CD4-positive, alpha-beta T cell treated with Interleukin-2 at 100 ng/mL for 4 hours (primary cell): ENCODE measurements around the gene NFASC.

ENCODE experiments used
- DNase-seq: peaks from one replicate; pipeline ENCODE4 v3.0.0-alpha.2; 2020; ENCODE audit warnings: low spot score

NFASC gene

GRCh38 chr1:204889681-204890383 is 19.2 kb downstream of the NFASC start:
- no peak for DNase-seq

- no peak for DNase-seq
These were observed 21.2 kb downstream of the NFASC start for GRCh38 chr1:204891860-204892259.

DNA sequence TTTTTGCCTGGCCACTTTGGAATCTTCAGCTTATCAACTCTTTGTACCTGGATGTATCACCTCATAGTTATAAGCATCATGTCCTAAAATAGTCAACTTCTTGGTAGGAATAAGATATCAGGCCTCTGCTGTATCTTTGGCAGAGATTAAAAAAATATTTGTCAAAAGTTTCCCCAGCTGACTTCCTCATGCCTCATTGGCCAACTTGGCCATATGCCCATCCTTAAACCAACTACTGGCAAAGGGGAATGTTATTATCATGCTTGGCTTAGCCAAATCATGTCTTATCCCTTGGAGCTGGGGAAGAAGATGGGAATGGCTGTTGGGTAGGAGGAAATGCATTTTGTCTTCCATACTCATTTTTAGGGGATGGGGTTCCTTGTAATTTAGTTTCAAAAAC is 23.4 kb downstream of the NFASC start:
- no peak for DNase-seq

GRCh38 chr1:204894606-204895005 is 23.9 kb downstream of the NFASC start:
- no peak for DNase-seq

DNA sequence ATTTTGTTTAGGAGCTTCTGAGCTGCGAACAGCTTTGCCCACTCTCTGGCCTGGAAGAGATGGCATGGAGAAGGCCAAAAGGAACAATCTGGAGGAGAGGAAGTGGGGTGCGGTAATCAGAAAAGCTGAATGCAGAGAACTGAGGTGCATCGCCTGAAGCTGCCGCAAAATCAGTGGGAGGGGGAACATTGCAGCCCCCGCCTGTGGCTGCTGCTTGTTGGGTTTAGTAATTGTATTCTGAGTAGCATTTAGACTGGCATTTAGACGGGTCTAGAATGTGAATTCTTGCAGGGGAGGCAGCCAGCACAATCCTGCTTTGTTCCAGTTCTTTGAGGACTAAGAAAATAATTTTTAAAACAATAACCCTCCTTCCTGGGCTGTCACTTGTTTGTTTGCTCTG is 25.4 kb downstream of the NFASC start:
- no peak for DNase-seq

GRCh38 chr1:204896787-204897469 is 26.3 kb downstream of the NFASC start:
- no peak for DNase-seq

DNA sequence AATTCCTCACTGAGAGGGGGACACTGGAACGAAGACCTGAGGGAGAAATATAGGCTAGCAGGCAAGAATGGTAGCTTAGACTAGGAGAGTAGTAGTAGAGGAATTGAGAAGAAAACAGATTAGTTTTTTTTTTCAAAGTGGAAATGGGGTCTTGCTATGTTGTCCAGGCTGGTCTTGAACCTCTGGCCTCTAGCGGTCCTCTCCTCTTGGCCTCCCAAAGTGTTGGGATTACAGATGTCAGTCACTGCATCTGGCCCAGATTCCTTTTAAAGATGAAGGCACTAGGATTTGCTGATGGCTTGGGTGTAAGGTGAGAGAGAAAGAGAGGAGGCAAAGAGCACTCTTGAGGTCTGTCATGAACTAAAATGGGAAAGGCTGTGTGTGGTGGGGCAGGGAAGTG is 30.1 kb downstream of the NFASC start:
- no peak for DNase-seq

- no peak for DNase-seq
These were observed 32.0 kb downstream of the NFASC start for GRCh38 chr1:204902671-204903070.

GRCh38 chr1:204904228-204904810 is 33.7 kb downstream of the NFASC start:
- no peak for DNase-seq

DNA sequence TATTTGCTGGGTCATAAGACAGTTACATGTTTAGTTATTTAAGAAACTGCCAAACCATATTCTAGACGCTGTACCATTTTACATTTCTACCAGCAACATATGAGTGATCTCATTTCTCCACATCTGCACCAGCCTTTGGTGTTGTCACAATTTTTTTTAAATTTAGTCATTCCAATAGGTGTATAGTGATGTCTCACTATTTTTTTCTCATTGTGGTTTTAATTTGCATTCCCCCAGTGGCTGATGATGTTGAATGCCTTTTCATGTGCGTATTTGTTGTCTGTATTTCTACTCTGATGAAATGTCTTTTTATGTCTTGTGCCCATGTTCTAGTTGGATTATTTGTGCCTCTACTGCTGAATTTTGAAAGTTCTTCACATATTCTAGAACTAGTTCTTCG is 38.4 kb downstream of the NFASC start:
- DNase-seq: no peak

DNA sequence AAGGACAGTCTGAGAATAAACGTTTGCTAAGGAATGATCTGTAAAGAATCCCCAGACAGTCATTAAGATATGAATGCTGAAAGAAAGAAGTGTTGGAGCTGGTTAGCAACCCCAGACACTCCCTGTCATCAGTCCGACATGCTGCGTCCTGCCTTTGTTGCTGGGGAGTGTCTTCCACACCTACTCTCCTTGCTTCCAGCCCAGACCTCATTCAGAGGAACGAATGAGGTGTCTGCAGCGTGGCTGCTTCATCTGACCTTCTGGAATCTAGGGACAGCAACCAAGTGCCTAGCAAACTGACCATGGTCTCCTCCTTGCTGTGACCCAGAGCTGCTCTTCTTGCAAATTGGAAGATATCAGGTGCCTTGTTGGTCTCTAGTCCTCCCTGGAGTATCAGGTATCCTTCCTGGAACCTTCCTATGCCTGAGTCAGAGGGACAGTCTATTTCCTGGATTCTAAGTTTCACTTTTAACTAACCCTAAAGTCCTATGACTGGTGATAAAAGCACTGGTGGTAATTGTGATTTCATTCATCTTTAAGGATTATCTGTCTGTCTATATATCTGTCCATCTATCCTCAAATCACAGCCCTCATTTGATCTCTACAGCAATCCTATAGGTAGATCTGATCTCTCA is 45.3 kb downstream of the NFASC start:
- no peak for DNase-seq

GRCh38 chr1:204917802-204918201 is 47.1 kb downstream of the NFASC start:
- no peak for DNase-seq

GRCh38 chr1:204920511-204920910 is 49.8 kb downstream of the NFASC start:
- no peak for DNase-seq

DNA sequence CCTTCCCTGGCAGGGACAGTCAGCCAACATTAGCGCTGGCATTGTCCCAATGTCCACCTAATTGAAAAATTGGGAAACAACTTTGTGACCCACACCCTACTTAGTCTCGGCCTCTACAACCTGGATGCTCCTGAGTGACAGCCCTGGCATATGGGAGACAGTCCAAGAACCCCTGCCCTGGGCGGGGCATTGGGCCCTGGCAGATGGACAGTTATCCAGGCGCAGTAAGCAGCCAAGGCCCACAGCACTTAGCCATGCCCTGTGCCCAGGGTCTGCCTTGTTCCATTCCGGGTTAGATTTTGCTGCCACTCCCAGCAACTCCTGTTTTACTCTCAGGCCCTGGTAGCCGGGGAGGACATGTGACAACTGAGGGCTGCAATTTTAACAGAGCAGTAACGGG is 50.3 kb downstream of the NFASC start:
- no peak for DNase-seq

DNA sequence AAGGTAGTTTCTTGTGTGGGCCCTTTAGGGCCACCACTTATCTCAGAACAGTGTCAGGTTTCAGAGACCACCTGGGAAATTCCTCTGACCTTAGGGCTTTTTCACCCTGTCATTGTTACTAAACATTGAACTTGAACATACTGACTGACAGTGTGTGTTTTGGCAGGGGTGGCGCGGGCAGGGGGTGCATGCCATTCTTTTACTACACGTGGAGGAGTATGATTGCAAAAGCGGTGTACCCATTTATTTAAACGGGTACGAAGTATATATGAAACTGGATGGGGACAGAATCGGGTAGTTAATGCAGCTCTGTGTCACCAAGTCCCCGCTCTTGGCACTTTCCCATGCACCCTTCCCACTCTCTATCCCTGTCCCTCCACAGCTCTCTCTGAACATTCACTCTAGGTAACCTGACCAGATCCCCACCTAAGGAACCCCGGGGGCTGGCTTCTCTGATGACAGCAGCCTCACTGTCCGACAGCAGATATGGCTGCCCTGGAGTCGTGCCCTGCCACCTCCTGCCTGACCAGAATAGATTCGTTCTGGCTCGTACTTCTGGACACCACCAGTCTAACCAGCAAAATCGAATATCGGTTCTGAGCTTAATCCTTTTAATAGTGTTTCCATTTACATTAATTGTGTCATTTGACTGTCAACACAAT is 51.3 kb downstream of the NFASC start:
- no peak for DNase-seq

DNA sequence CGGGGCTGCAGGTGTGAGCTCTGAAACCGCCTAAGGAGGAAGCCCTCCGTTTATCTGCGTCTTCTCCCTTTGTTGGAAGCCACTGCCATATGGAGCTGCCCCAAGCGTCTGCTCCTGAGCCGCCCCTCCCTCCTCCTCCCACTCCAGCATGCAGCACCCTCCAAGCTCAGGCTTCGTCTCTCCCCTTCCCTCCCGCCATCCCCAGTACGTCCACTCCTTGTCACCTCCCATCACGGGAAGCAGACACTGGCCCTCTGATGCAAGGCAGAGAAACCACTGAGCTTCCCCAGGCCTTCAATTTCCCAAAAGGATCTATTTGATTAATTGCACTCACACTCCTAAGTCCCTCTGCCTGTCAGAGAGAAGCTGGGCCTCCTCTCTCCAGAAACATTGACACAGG is 52.5 kb downstream of the NFASC start:
- no peak for DNase-seq

DNA sequence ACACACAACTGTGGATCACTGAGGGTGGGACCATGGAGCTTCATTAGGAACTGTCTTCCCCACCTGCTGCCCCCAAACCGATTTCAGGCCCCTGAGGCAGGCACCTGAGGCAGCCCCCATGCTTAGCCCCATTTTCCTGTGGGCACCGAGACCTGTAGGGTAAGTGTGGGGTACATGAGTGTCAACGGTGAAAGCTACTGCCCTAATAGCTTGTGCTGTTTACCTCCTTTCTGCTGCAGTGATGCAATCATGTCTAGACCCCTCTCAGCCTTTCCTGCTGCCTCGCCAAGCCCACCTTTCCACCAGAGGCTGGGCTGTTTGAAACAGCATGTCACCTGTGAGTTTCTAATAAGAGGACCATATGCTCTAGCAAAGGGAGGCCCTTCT is 53.0 kb downstream of the NFASC start:
- DNase-seq: no peak

GRCh38 chr1:204924013-204924759 is 53.5 kb downstream of the NFASC start:
- DNase-seq: no peak

DNA sequence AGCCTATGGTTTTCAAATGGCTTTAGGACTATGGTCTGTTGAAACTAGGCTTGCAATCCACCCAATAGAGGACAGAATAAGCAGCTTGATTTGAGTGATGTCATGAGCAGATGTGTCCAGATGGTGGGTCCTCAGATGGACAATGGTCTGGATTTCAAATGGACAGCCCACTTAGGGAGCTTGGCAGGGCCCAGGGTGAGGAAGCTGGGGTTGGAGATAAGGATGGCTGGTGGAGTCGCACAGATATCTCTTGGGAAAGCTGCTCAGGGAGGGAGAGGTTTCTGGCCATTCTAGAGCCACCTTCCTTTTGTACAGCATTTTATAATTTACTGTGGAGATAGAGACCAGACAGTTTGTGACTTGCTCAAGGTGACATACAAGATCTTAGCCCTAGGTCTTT is 55.0 kb downstream of the NFASC start:
- DNase-seq: no peak

DNA sequence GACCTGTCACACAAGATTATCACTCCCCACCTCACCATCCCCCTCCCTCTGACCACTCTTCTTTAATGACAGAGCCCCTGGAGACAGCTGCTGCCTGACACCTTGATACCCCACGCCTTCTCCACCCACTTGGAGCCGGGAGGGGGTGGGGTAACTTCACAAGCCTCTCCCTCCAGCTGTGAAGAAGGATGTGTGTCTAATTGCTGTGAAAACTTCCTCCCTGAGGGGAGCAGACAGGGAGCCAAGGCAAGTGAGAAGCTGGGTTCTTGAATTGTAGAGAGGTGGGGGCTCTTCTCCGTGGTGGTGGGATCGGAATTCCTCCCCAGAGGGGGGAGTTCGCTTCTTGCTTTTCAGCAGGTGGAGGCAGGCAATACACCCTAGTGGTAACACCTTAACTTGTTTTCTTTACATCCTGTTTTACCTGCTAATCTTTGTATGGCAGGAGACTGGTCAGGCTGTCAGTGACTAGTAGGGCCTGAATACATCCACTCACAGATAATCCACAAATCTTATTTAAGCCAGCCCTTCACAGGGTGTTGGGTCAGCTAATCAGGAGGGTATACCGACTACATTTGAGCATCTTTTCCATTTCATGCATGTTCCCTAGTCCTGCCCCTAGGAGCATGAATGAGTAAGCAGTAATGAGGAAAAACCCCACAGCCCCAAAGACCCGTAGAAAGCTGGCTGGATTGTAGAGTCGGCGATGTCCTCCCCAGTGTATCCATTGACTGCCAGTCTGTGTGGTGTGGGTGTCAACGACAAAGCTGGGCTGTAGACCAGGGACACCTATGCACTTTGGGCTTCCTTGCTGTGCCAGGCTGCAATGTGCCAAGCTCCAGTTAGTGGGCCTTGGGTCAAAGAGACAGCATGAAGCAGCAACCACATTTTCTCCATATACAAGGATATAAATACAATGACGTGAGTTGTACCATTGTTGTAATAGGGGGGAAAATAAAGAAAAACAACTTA is 57.3 kb downstream of the NFASC start:
- no peak for DNase-seq
